ENCODE results near the gene TNRC6A. TPM values are rescaled to one million over a fixed set of nuclear protein-coding genes. Genes with fewer than 3 reads are reported as not detected.

TNRC6A gene
- total and polyA plus RNA-seq, 2 experiments from 2014 or later, result 93.1 to 124 TPM

DNA sequence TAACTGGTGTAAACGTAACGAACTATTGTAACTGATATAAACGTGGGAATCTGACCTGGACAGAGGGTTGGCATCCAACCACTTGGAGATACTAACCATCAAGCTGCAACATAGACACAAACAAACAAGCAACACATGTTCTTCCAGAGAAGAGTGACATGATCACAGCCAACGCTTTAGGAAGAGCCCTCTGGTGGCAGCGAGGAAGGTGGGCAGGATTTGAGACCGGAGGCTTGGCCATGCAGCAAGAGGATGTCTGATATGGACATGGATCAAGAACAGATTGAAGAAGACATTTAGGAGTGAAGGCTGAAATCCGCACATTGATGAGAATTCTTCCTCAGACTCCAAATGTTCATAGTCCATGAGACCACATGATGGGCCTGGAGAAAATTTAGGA is 40.3 kb upstream of the TNRC6A start:
- Histone ChIP-seq H3K27ac (ENCODE audit: low read depth) (no peak overlapping the region), H3K4me3 (no peak overlapping the region), H2AFZ (no peak overlapping the region), H4K20me1 (replicated peaks; ENCODE audit: insufficient read depth) (no peaks in the 10 kb centered on the region), H3K79me2 (replicated peaks; ENCODE audit: insufficient read depth) (no peaks in the 10 kb centered on the region), H3K36me3 (ENCODE audit: insufficient read depth) (no peaks in the 10 kb centered on the region), H3K9me2 (ENCODE audit: insufficient read depth) (no peaks in the 10 kb centered on the region), H3K27me3 (ENCODE audit: insufficient read depth) (no peaks in the 10 kb centered on the region), H3K4me1 (ENCODE audit: insufficient read depth) (peaks cover 14% of the 10 kb centered on the region), H3F3A (replicated peaks; ENCODE audit: low read depth) (0 out of 2 replicates have a peak, but pooled peaks cover 6% of the 10 kb centered on the region), H3K4me2 (no peak overlapping the region)
- Mint-ChIP-seq H3K4me1 (peaks cover 21% of the 10 kb centered on the region), H3K27me3 (ENCODE audit: insufficient read depth, low read depth, poor library complexity) (no peaks in the 10 kb centered on the region), H3K4me3 (no peak overlapping the region), H3K36me3 (ENCODE audit: low read depth) (no peaks in the 10 kb centered on the region), H3K9me3 (no peaks in the 10 kb centered on the region), H3K27ac (no peak overlapping the region)
- ATAC-seq (peak; percentile 78), DNase-seq (ENCODE audit: low spot score) (peak; percentile 78)
- TF ChIP-seq, protein P1, sequence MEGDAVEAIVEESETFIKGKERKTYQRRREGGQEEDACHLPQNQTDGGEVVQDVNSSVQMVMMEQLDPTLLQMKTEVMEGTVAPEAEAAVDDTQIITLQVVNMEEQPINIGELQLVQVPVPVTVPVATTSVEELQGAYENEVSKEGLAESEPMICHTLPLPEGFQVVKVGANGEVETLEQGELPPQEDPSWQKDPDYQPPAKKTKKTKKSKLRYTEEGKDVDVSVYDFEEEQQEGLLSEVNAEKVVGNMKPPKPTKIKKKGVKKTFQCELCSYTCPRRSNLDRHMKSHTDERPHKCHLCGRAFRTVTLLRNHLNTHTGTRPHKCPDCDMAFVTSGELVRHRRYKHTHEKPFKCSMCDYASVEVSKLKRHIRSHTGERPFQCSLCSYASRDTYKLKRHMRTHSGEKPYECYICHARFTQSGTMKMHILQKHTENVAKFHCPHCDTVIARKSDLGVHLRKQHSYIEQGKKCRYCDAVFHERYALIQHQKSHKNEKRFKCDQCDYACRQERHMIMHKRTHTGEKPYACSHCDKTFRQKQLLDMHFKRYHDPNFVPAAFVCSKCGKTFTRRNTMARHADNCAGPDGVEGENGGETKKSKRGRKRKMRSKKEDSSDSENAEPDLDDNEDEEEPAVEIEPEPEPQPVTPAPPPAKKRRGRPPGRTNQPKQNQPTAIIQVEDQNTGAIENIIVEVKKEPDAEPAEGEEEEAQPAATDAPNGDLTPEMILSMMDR (conservative IDR thresholded peaks at IDR 0.05; ENCODE audit: low read depth in 2 of 2), result peak; percentile 85 to 88
- TF ChIP-seq JUNB (IDR thresholded peaks at IDR 0.05; ENCODE audit: unreplicated experiment) (no peak), EZH2phosphoT487 (IDR thresholded peaks at IDR 0.05; ENCODE audit: unreplicated experiment) (no peak)

DNA sequence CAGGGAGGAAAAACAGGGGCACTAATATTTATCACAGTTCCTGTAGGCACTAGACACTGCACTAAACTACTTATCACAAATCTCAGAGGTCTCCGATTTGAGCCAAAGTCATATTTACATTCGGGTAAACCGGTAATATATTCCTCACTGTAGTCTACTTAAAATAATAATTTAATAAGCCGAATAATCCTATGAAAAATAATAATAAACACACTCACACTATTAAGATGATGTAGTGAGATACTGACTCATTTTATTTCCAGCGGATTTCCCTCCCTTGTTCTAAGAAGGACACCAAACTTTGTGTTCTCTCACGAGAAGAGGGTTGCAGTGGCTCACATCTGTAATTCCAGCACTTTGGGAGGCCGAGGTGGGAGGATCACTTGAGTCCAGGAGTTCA is 36.6 kb upstream of the TNRC6A start:
- Mint-ChIP-seq H3K27ac (no peak overlapping the region), H3K4me1 (no peaks in the 10 kb centered on the region), H3K36me3 (ENCODE audit: low read depth) (no peaks in the 10 kb centered on the region), H3K9me3 (no peaks in the 10 kb centered on the region), H3K27me3 (ENCODE audit: insufficient read depth, low read depth, poor library complexity) (no peaks in the 10 kb centered on the region), H3K4me3 (no peak overlapping the region)
- Histone ChIP-seq H4K20me1 (replicated peaks; ENCODE audit: insufficient read depth) (no peaks in the 10 kb centered on the region), H3K79me2 (replicated peaks; ENCODE audit: insufficient read depth) (no peaks in the 10 kb centered on the region), H3K27ac (ENCODE audit: low read depth) (no peak overlapping the region), H3K9me2 (ENCODE audit: insufficient read depth) (no peaks in the 10 kb centered on the region), H2AFZ (no peak overlapping the region), H3K36me3 (ENCODE audit: insufficient read depth) (no peaks in the 10 kb centered on the region), H3F3A (replicated peaks; ENCODE audit: low read depth) (no peaks in the 10 kb centered on the region), H3K4me2 (no peak overlapping the region), H3K4me1 (ENCODE audit: insufficient read depth) (no peaks in the 10 kb centered on the region), H3K4me3 (no peak overlapping the region), H3K27me3 (ENCODE audit: insufficient read depth) (no peaks in the 10 kb centered on the region)
- ATAC-seq (no peak), DNase-seq (ENCODE audit: low spot score) (no peak)
- no peak for TF ChIP-seq ZNF114 (CRISPR knock-in tag; IDR thresholded peaks at IDR 0.05)
- no peak for TF ChIP-seq JUNB (IDR thresholded peaks at IDR 0.05; ENCODE audit: unreplicated experiment)
- no peak for TF ChIP-seq NANOG (IDR thresholded peaks at IDR 0.05; ENCODE audit: borderline replicate concordance)
- TF ChIP-seq, protein P2, sequence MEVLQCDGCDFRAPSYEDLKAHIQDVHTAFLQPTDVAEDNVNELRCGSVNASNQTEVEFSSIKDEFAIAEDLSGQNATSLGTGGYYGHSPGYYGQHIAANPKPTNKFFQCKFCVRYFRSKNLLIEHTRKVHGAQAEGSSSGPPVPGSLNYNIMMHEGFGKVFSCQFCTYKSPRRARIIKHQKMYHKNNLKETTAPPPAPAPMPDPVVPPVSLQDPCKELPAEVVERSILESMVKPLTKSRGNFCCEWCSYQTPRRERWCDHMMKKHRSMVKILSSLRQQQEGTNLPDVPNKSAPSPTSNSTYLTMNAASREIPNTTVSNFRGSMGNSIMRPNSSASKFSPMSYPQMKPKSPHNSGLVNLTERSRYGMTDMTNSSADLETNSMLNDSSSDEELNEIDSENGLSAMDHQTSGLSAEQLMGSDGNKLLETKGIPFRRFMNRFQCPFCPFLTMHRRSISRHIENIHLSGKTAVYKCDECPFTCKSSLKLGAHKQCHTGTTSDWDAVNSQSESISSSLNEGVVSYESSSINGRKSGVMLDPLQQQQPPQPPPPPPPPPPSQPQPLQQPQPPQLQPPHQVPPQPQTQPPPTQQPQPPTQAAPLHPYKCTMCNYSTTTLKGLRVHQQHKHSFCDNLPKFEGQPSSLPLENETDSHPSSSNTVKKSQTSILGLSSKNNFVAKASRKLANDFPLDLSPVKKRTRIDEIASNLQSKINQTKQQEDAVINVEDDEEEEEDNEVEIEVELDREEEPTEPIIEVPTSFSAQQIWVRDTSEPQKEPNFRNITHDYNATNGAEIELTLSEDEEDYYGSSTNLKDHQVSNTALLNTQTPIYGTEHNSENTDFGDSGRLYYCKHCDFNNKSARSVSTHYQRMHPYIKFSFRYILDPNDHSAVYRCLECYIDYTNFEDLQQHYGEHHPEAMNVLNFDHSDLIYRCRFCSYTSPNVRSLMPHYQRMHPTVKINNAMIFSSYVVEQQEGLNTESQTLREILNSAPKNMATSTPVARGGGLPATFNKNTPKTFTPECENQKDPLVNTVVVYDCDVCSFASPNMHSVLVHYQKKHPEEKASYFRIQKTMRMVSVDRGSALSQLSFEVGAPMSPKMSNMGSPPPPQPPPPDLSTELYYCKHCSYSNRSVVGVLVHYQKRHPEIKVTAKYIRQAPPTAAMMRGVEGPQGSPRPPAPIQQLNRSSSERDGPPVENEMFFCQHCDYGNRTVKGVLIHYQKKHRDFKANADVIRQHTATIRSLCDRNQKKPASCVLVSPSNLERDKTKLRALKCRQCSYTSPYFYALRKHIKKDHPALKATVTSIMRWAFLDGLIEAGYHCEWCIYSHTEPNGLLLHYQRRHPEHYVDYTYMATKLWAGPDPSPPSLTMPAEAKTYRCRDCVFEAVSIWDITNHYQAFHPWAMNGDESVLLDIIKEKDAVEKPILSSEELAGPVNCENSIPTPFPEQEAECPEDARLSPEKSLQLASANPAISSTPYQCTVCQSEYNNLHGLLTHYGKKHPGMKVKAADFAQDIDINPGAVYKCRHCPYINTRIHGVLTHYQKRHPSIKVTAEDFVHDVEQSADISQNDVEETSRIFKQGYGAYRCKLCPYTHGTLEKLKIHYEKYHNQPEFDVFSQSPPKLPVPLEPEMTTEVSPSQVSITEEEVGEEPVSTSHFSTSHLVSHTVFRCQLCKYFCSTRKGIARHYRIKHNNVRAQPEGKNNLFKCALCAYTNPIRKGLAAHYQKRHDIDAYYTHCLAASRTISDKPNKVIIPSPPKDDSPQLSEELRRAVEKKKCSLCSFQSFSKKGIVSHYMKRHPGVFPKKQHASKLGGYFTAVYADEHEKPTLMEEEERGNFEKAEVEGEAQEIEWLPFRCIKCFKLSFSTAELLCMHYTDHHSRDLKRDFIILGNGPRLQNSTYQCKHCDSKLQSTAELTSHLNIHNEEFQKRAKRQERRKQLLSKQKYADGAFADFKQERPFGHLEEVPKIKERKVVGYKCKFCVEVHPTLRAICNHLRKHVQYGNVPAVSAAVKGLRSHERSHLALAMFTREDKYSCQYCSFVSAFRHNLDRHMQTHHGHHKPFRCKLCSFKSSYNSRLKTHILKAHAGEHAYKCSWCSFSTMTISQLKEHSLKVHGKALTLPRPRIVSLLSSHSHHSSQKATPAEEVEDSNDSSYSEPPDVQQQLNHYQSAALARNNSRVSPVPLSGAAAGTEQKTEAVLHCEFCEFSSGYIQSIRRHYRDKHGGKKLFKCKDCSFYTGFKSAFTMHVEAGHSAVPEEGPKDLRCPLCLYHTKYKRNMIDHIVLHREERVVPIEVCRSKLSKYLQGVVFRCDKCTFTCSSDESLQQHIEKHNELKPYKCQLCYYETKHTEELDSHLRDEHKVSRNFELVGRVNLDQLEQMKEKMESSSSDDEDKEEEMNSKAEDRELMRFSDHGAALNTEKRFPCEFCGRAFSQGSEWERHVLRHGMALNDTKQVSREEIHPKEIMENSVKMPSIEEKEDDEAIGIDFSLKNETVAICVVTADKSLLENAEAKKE (CRISPR knock-in tag; IDR thresholded peaks at IDR 0.05), result no peak
- TF ChIP-seq POLR2AphosphoS5 (IDR thresholded peaks at IDR 0.05; ENCODE audit: low read depth), result no peak
- no peak for TF ChIP-seq EZH2phosphoT487 (IDR thresholded peaks at IDR 0.05; ENCODE audit: unreplicated experiment)
- TF ChIP-seq, protein P1 (conservative IDR thresholded peaks at IDR 0.05; ENCODE audit: low read depth in 2 of 2), result no peak
- TF ChIP-seq, protein P3, sequence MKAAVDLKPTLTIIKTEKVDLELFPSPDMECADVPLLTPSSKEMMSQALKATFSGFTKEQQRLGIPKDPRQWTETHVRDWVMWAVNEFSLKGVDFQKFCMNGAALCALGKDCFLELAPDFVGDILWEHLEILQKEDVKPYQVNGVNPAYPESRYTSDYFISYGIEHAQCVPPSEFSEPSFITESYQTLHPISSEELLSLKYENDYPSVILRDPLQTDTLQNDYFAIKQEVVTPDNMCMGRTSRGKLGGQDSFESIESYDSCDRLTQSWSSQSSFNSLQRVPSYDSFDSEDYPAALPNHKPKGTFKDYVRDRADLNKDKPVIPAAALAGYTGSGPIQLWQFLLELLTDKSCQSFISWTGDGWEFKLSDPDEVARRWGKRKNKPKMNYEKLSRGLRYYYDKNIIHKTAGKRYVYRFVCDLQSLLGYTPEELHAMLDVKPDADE (IDR thresholded peaks at IDR 0.05), result no peak
- TF ChIP-seq CREB1 (CRISPR knock-in tag; IDR thresholded peaks at IDR 0.05; ENCODE audit: low read depth), result no peak
